HepG2 (cell line): ENCODE data around the gene MLLT11. TPM values are rescaled to one million over a fixed set of nuclear protein-coding genes. Genes with fewer than 3 reads are reported as not detected.

Source experiments
- BRD4 ChIP-seq: sonication (generic); formaldehyde crosslinking; IDR thresholded peaks from 2 replicates; pipeline ENCODE4 v1.4.0; 2020; ENCODE audit warnings: missing genetic modification reagents
- CREB1 ChIP-seq, 2 experiments: fragments of 450-650 bp in 1 of 2; IDR thresholded peaks; 2 replicates each; pipeline ENCODE4 v1.6.1; 2016 to 2017; ENCODE audit warnings: control low read depth in 1 of 2, mild to moderate bottlenecking in 1 of 2, missing compliant biosample characterization in 1 of 2, missing genetic modification characterization in 1 of 2
- CREBL2 ChIP-seq: sonication (generic); formaldehyde crosslinking; IDR thresholded peaks from 2 replicates; pipeline ENCODE4 v1.8.1; 2023; ENCODE audit warnings: missing genetic modification reagents, mild to moderate bottlenecking, borderline replicate concordance
- CTCF ChIP-seq: sonication (generic); formaldehyde crosslinking; IDR thresholded peaks from 2 replicates; pipeline ENCODE4 v1.5.0; 2020; ENCODE audit warnings: mild to moderate bottlenecking, missing genetic modification reagents, moderate library complexity
- DDIT3 ChIP-seq: sonication (generic); formaldehyde crosslinking; IDR thresholded peaks from 2 replicates; pipeline ENCODE4 v1.4.0; 2020; ENCODE audit warnings: mild to moderate bottlenecking, missing genetic modification reagents
- DMAP1 ChIP-seq: IDR thresholded peaks from 2 replicates; pipeline ENCODE4 v1.6.1; 2016
- HNRNPK ChIP-seq: fragments of 200-400 bp; formaldehyde crosslinking; IDR thresholded peaks from 2 replicates; pipeline ENCODE4 v1.6.1; 2018; ENCODE audit warnings: low read length, low read depth, moderate library complexity, mild to moderate bottlenecking; ENCODE audit not compliant: poor library complexity, severe bottlenecking
- HOXA5 ChIP-seq: sonication (generic); formaldehyde crosslinking; IDR thresholded peaks from 2 replicates; pipeline ENCODE4 v1.4.0; 2020; ENCODE audit warnings: missing genetic modification reagents
- MED1 ChIP-seq: sonication (generic); formaldehyde crosslinking; IDR thresholded peaks from 2 replicates; pipeline ENCODE4 v1.4.0; 2020; ENCODE audit warnings: missing genetic modification reagents
- MED13 ChIP-seq: sonication (generic); formaldehyde crosslinking; IDR thresholded peaks from 2 replicates; pipeline ENCODE4 v1.5.0; 2020; ENCODE audit warnings: missing genetic modification reagents
- NKX3-1 ChIP-seq: sonication (generic); formaldehyde crosslinking; IDR thresholded peaks from 2 replicates; pipeline ENCODE4 v1.5.0; 2020; ENCODE audit warnings: missing genetic modification reagents
- RFX1 ChIP-seq: fragments of 450-650 bp; IDR thresholded peaks from 2 replicates; pipeline ENCODE4 v1.6.1; 2017
- SAP130 ChIP-seq: IDR thresholded peaks from 2 replicates; pipeline ENCODE4 v1.6.1; 2016; ENCODE audit warnings: low read depth
- ZNF253 ChIP-seq: sonication (generic); formaldehyde crosslinking; IDR thresholded peaks from 2 replicates; pipeline ENCODE4 v1.8.0; 2022; ENCODE audit warnings: mild to moderate bottlenecking, missing genetic modification reagents, borderline replicate concordance
- ZNF556 ChIP-seq: sonication (generic); formaldehyde crosslinking; IDR thresholded peaks from 2 replicates; pipeline ENCODE4 v1.4.0; 2020; ENCODE audit warnings: mild to moderate bottlenecking, missing genetic modification reagents, borderline replicate concordance
- ZNF816 ChIP-seq: sonication (generic); formaldehyde crosslinking; IDR thresholded peaks from 2 replicates; pipeline ENCODE4 v1.8.0; 2022; ENCODE audit warnings: missing genetic modification reagents, mild to moderate bottlenecking, borderline replicate concordance
- polyA plus RNA-seq, 8 experiments: library from polyadenylated mRNA; depleted of rRNA in 3 of 8; stranded (reverse) in 7 of 8; unstranded in 1 of 8; fragments of >200 nt; fragmentation: Illumina TruSeq in 4 of 8; extraction: Trizol in 4 of 8; gene quantifications; 2 replicates each; pipeline versions ENCODE4 v1.2.1 to v1.2.3, GENCODE V29; 2011 to 2016; ENCODE audit warnings: low read depth in 4 of 8, missing spikeins in 1 of 8, mixed read lengths in 1 of 8; ENCODE audit not compliant: insufficient read depth in 1 of 8
- total RNA-seq, 5 experiments: library from RNA; depleted of rRNA; stranded (reverse); fragments of >200 nt; fragmentation: Illumina TruSeq; extraction: Trizol; gene quantifications; 2 replicates each; pipeline ENCODE4 v1.2.3, GENCODE V29; 2016; ENCODE audit warnings: low read depth in 1 of 5
- TF ChIP-seq, protein P1 (sequence below): sonication (generic); formaldehyde crosslinking; IDR thresholded peaks from 2 replicates; pipeline ENCODE4 v1.9.0; 2021; ENCODE audit warnings: mild to moderate bottlenecking, missing genetic modification reagents
- TF ChIP-seq, protein P2 (sequence below), 2 experiments: IDR thresholded peaks; 2 replicates each; pipeline ENCODE4 v1.6.1; 2011 to 2012; ENCODE audit warnings: low read length in 2 of 2, borderline replicate concordance in 1 of 2, low read depth in 1 of 2, mild to moderate bottlenecking in 1 of 2, moderate library complexity in 1 of 2

MLLT11 gene
- total and polyA plus RNA-seq, 2 of the 13 experiments (the other 11 are each of a cell fraction or from before 2014, with no cell fraction given) = 0.21 to 0.22 TPM

GRCh38 chr1:151024540-151025146 lies 35.6 kb upstream of the MLLT11 start (continued):
- TF ChIP-seq, protein P1, sequence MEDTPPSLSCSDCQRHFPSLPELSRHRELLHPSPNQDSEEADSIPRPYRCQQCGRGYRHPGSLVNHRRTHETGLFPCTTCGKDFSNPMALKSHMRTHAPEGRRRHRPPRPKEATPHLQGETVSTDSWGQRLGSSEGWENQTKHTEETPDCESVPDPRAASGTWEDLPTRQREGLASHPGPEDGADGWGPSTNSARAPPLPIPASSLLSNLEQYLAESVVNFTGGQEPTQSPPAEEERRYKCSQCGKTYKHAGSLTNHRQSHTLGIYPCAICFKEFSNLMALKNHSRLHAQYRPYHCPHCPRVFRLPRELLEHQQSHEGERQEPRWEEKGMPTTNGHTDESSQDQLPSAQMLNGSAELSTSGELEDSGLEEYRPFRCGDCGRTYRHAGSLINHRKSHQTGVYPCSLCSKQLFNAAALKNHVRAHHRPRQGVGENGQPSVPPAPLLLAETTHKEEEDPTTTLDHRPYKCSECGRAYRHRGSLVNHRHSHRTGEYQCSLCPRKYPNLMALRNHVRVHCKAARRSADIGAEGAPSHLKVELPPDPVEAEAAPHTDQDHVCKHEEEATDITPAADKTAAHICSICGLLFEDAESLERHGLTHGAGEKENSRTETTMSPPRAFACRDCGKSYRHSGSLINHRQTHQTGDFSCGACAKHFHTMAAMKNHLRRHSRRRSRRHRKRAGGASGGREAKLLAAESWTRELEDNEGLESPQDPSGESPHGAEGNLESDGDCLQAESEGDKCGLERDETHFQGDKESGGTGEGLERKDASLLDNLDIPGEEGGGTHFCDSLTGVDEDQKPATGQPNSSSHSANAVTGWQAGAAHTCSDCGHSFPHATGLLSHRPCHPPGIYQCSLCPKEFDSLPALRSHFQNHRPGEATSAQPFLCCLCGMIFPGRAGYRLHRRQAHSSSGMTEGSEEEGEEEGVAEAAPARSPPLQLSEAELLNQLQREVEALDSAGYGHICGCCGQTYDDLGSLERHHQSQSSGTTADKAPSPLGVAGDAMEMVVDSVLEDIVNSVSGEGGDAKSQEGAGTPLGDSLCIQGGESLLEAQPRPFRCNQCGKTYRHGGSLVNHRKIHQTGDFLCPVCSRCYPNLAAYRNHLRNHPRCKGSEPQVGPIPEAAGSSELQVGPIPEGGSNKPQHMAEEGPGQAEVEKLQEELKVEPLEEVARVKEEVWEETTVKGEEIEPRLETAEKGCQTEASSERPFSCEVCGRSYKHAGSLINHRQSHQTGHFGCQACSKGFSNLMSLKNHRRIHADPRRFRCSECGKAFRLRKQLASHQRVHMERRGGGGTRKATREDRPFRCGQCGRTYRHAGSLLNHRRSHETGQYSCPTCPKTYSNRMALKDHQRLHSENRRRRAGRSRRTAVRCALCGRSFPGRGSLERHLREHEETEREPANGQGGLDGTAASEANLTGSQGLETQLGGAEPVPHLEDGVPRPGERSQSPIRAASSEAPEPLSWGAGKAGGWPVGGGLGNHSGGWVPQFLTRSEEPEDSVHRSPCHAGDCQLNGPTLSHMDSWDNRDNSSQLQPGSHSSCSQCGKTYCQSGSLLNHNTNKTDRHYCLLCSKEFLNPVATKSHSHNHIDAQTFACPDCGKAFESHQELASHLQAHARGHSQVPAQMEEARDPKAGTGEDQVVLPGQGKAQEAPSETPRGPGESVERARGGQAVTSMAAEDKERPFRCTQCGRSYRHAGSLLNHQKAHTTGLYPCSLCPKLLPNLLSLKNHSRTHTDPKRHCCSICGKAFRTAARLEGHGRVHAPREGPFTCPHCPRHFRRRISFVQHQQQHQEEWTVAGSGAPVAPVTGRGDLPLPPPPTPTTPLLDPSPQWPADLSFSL (CRISPR knock-in tag) = no peak
- TF ChIP-seq ZNF556 (CRISPR knock-in tag) = no peak
- TF ChIP-seq RFX1 = no peak
- TF ChIP-seq MED13 (CRISPR knock-in tag) = no peak
- TF ChIP-seq HNRNPK = no peak
- TF ChIP-seq NKX3-1 = no peak
- TF ChIP-seq HOXA5 (CRISPR knock-in tag) = no peak
- TF ChIP-seq MED1 = no peak
- no peak for TF ChIP-seq DDIT3 (CRISPR knock-in tag)
- no peak for TF ChIP-seq DMAP1 (CRISPR knock-in tag)
- no peak for TF ChIP-seq ZNF816
- peak; percentile 91 for TF ChIP-seq CTCF (CRISPR knock-in tag)
- no peak for TF ChIP-seq ZNF253 (CRISPR knock-in tag)
- no peak for TF ChIP-seq CREB1 (IDR thresholded peaks at IDR 0.05)
- no peak for TF ChIP-seq CREB1 (CRISPR knock-in tag; IDR thresholded peaks at IDR 0.05)
- no peak for TF ChIP-seq CREBL2 (CRISPR knock-in tag)
- TF ChIP-seq, protein P2, sequence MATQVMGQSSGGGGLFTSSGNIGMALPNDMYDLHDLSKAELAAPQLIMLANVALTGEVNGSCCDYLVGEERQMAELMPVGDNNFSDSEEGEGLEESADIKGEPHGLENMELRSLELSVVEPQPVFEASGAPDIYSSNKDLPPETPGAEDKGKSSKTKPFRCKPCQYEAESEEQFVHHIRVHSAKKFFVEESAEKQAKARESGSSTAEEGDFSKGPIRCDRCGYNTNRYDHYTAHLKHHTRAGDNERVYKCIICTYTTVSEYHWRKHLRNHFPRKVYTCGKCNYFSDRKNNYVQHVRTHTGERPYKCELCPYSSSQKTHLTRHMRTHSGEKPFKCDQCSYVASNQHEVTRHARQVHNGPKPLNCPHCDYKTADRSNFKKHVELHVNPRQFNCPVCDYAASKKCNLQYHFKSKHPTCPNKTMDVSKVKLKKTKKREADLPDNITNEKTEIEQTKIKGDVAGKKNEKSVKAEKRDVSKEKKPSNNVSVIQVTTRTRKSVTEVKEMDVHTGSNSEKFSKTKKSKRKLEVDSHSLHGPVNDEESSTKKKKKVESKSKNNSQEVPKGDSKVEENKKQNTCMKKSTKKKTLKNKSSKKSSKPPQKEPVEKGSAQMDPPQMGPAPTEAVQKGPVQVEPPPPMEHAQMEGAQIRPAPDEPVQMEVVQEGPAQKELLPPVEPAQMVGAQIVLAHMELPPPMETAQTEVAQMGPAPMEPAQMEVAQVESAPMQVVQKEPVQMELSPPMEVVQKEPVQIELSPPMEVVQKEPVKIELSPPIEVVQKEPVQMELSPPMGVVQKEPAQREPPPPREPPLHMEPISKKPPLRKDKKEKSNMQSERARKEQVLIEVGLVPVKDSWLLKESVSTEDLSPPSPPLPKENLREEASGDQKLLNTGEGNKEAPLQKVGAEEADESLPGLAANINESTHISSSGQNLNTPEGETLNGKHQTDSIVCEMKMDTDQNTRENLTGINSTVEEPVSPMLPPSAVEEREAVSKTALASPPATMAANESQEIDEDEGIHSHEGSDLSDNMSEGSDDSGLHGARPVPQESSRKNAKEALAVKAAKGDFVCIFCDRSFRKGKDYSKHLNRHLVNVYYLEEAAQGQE (IDR thresholded peaks at IDR 0.05; ENCODE audit: borderline replicate concordance in 1 of 2, low read depth in 1 of 2, low read length in 2 of 2) = no peak
- peak; percentile 29; the same call in 1 of the 2 replicates for TF ChIP-seq SAP130 (CRISPR knock-in tag)
- no peak for TF ChIP-seq BRD4 (CRISPR knock-in tag)
